Measurements from ENCODE around the gene CADM2.

Gene CADM2

GRCh38 chr3:85330071-85330470 lies 371.3 kb downstream of the CADM2 start:
- no peak for TF ChIP-seq ZFX (IDR thresholded peaks at IDR 0.05)

GRCh38 chr3:85337895-85338294 lies 379.1 kb downstream of the CADM2 start:
- H3K27ac ChIP-seq: no peak overlapping the region
- TF ChIP-seq CTCF (conservative IDR thresholded peaks at IDR 0.05) (no peak), ZFX (IDR thresholded peaks at IDR 0.05) (no peak)

More at GRCh38 chr3:85330071-85330470, 371.3 kb downstream of the CADM2 start:
- H3K27ac ChIP-seq: no peak overlapping the region

DNA sequence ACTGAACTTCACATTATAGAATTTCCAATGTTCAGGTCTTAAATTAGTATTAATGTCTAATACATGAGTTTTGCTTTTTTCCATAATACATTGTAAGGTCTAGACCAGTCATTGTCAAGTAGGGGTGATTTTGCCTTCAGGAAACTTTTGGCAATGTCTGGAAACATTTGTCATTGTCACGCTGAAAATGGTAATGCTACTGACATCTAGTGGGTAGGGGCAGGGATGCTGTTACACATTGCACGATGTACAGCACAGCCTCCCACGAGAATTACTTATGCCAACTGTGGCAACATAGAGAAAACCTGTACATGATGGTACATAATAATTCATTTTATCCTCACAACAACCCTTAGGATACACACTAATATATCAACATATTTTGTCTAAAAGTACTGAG lies 384.1 kb downstream of the CADM2 start:
- TF ChIP-seq CTCF (conservative IDR thresholded peaks at IDR 0.05) (peak; percentile 73), ZFX (IDR thresholded peaks at IDR 0.05) (no peak)

GRCh38 chr3:85355572-85355971 lies 396.8 kb downstream of the CADM2 start:
- TF ChIP-seq CTCF (conservative IDR thresholded peaks at IDR 0.05) (no peak), ZFX (IDR thresholded peaks at IDR 0.05) (no peak)
- no peak overlapping the region for H3K27ac ChIP-seq

More for the DNA sequence above, 384.1 kb downstream of the CADM2 start:
- no peak overlapping the region for H3K27ac ChIP-seq

DNA sequence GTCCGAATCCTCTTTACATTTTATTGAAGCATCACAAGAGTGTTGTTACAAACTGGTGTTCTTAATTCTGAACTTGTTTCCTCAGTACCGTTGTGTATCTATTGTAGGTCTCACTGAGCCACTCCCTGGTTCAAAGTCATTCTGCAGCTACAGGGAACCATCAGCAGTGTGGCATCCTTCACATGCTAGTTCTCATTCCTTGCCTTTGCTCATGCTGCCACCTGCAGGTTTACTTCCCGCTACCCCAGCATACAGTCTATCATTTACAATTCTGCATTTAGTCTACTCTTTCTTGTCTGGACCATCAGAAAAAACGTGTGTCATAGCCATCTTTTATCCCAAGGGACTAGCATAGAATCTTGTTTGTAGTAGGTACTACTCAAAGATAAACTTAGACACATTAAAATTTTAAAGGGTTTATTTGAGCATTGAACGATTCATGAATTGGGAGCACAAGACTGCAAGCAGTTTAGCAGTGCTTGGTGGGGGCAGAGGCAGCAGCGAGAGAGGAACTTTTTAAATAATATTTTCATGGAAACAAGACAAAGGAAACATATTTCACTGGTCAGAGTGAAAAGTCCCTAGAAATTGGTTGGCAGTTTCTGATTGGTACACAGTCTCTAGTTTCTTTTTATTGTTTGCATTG lies 402.1 kb downstream of the CADM2 start:
- no peak for TF ChIP-seq ZFX (IDR thresholded peaks at IDR 0.05)
- TF ChIP-seq CTCF (conservative IDR thresholded peaks at IDR 0.05): peak; percentile 81
- no peak overlapping the region for H3K27ac ChIP-seq

- no peak overlapping the region for H3K27ac ChIP-seq
- no peak for TF ChIP-seq CTCF (conservative IDR thresholded peaks at IDR 0.05)
- TF ChIP-seq ZFX (IDR thresholded peaks at IDR 0.05): no peak
Measured at GRCh38 chr3:85364296-85364909, 405.6 kb downstream of the CADM2 start.

DNA sequence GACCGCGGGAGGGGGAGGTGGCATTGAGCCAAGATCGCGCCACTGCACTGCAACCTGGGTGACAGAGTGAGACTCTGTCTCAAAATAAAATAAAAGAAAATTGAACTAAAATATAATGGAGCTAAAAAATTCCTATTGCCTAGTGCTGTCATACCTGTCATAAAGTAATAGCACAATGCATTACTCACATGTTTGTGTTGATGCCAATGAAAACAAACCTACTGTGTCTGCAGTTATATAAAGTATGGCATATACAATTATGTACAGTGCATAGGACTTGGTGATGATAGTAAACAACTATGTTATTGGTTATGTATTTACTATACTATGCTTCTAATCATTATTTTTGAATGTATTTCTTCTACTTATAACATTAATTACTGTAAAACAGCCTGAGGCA lies 411.6 kb downstream of the CADM2 start:
- no peak overlapping the region for H3K27ac ChIP-seq

More for the DNA sequence above, 411.6 kb downstream of the CADM2 start:
- TF ChIP-seq CTCF (conservative IDR thresholded peaks at IDR 0.05) (no peak), ZFX (IDR thresholded peaks at IDR 0.05) (no peak)
